GM23248 (cell line): Measurements from ENCODE around the gene LYPD8.

Experiments used
- EZH2 ChIP-seq: fragments of 200-600 bp; sonication (generic); IDR thresholded peaks from 2 replicates; pipeline ENCODE4 v1.6.1; 2018; ENCODE audit warnings: antibody characterized with exemption, mild to moderate bottlenecking; ENCODE audit not compliant: insufficient read depth, poor library complexity, severe bottlenecking
- EZH2phosphoT487 ChIP-seq: fragments of 200-600 bp; sonication (generic); IDR thresholded peaks from 2 replicates; pipeline ENCODE4 v1.6.1; 2018; ENCODE audit warnings: antibody characterized with exemption, moderate library complexity, mild to moderate bottlenecking, low read depth; ENCODE audit not compliant: insufficient read depth

GRCh38 chr1:248714248-248714647, 41.3 kb downstream of the LYPD8 start:
- TF ChIP-seq EZH2 (no peak), EZH2phosphoT487 (no peak)
